Measurements from ENCODE around the gene GLOD5. TPM values are rescaled to one million over a fixed set of nuclear protein-coding genes. Genes with fewer than 3 reads are reported as not detected.

GLOD5 gene
- total and polyA plus RNA-seq, 9 of the 15 experiments (the other 6 are each of a cell fraction or from before 2014, with no cell fraction given): 0.27 to 4.4 (median 2.2) TPM

DNA sequence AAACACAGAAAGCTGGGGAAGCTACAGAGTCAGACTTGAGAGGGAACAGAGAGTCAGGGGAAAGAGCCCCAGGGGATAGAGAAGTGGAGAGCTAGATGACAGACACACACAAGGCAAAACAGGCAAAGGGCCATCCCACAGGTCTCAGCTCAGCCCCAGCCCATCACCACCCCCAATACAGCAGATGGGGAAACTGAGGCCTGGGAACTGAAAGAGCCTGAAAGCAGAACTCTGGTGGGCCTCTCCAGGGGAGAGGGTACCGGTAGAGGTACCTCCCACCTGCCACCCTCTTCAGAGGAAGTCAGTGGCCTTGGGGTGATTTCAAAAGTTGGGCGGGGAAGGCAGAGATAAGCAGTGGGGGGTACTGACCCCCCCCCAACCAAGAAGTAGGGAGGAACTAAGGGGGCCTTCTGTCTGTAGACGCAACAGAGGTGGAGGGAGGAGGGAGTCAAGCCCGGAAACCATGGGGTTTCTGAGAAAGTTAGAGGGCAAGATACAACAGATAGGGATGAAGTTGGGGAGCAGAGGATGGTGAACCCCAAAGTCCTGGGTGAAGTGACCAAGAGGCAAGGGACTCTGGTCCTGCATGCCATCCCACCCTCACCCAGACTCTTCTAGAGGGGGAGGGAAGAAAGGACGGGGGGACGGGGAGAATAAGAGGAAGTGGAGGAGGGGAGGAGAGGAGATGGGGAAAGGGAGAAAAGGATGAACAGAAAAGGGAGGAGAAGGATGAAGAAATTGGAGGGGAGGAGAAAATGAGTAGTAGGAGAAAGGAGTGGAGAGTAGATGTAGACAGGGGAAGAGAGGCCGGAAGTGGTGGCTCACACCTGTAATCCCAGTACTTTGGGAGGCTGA is 28.0 kb downstream of the GLOD5 start (continued):
- TF ChIP-seq, protein P1, sequence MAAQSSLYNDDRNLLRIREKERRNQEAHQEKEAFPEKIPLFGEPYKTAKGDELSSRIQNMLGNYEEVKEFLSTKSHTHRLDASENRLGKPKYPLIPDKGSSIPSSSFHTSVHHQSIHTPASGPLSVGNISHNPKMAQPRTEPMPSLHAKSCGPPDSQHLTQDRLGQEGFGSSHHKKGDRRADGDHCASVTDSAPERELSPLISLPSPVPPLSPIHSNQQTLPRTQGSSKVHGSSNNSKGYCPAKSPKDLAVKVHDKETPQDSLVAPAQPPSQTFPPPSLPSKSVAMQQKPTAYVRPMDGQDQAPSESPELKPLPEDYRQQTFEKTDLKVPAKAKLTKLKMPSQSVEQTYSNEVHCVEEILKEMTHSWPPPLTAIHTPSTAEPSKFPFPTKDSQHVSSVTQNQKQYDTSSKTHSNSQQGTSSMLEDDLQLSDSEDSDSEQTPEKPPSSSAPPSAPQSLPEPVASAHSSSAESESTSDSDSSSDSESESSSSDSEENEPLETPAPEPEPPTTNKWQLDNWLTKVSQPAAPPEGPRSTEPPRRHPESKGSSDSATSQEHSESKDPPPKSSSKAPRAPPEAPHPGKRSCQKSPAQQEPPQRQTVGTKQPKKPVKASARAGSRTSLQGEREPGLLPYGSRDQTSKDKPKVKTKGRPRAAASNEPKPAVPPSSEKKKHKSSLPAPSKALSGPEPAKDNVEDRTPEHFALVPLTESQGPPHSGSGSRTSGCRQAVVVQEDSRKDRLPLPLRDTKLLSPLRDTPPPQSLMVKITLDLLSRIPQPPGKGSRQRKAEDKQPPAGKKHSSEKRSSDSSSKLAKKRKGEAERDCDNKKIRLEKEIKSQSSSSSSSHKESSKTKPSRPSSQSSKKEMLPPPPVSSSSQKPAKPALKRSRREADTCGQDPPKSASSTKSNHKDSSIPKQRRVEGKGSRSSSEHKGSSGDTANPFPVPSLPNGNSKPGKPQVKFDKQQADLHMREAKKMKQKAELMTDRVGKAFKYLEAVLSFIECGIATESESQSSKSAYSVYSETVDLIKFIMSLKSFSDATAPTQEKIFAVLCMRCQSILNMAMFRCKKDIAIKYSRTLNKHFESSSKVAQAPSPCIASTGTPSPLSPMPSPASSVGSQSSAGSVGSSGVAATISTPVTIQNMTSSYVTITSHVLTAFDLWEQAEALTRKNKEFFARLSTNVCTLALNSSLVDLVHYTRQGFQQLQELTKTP (IDR thresholded peaks at IDR 0.05; ENCODE audit: low read depth in 1 of 2, partially characterized antibody in 2 of 2): no peak
- peak; percentile 38; the same call in 1 of the 2 replicates for TF ChIP-seq EP300 (IDR thresholded peaks at IDR 0.05; ENCODE audit: low read length)
- TF ChIP-seq, protein P2, sequence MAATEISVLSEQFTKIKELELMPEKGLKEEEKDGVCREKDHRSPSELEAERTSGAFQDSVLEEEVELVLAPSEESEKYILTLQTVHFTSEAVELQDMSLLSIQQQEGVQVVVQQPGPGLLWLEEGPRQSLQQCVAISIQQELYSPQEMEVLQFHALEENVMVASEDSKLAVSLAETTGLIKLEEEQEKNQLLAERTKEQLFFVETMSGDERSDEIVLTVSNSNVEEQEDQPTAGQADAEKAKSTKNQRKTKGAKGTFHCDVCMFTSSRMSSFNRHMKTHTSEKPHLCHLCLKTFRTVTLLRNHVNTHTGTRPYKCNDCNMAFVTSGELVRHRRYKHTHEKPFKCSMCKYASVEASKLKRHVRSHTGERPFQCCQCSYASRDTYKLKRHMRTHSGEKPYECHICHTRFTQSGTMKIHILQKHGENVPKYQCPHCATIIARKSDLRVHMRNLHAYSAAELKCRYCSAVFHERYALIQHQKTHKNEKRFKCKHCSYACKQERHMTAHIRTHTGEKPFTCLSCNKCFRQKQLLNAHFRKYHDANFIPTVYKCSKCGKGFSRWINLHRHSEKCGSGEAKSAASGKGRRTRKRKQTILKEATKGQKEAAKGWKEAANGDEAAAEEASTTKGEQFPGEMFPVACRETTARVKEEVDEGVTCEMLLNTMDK (IDR thresholded peaks at IDR 0.05; ENCODE audit: borderline replicate concordance, insufficient read depth, low read depth, low read length, poor library complexity, severe bottlenecking): no peak
- TF ChIP-seq HDAC6 (IDR thresholded peaks at IDR 0.05; ENCODE audit: low read depth, low read length): no peak
- TF ChIP-seq PURB (CRISPR knock-in tag; IDR thresholded peaks at IDR 0.05; ENCODE audit: low read depth): no peak
- TF ChIP-seq EHMT2 (IDR thresholded peaks at IDR 0.05): no peak
- TF ChIP-seq, protein P3, sequence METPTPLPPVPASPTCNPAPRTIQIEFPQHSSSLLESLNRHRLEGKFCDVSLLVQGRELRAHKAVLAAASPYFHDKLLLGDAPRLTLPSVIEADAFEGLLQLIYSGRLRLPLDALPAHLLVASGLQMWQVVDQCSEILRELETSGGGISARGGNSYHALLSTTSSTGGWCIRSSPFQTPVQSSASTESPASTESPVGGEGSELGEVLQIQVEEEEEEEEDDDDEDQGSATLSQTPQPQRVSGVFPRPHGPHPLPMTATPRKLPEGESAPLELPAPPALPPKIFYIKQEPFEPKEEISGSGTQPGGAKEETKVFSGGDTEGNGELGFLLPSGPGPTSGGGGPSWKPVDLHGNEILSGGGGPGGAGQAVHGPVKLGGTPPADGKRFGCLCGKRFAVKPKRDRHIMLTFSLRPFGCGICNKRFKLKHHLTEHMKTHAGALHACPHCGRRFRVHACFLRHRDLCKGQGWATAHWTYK (CRISPR knock-in tag; IDR thresholded peaks at IDR 0.05): no peak
- TF ChIP-seq HDGF (IDR thresholded peaks at IDR 0.05): 0 out of 2 replicates have a peak, but pooled peaks have one; percentile 15
- TF ChIP-seq MTA1 (IDR thresholded peaks at IDR 0.05; ENCODE audit: borderline replicate concordance): 0 out of 2 replicates have a peak, but pooled peaks have one; percentile 34
- TF ChIP-seq, protein P4, sequence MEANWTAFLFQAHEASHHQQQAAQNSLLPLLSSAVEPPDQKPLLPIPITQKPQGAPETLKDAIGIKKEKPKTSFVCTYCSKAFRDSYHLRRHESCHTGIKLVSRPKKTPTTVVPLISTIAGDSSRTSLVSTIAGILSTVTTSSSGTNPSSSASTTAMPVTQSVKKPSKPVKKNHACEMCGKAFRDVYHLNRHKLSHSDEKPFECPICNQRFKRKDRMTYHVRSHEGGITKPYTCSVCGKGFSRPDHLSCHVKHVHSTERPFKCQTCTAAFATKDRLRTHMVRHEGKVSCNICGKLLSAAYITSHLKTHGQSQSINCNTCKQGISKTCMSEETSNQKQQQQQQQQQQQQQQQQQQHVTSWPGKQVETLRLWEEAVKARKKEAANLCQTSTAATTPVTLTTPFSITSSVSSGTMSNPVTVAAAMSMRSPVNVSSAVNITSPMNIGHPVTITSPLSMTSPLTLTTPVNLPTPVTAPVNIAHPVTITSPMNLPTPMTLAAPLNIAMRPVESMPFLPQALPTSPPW (CRISPR knock-in tag; IDR thresholded peaks at IDR 0.05): peak; percentile 90
- TF ChIP-seq SMAD4 (CRISPR knock-in tag; conservative IDR thresholded peaks at IDR 0.05): peak; percentile 77
- TF ChIP-seq PML (IDR thresholded peaks at IDR 0.05; ENCODE audit: low read length): no peak
- TF ChIP-seq DNMT1 (IDR thresholded peaks at IDR 0.05): no peak
- no peak for TF ChIP-seq SREBF2 (CRISPR knock-in tag; IDR thresholded peaks at IDR 0.05)
- TF ChIP-seq TAF1 (IDR thresholded peaks at IDR 0.05; ENCODE audit: control insufficient read depth, extremely low read depth, insufficient read depth, low read length, severe bottlenecking): no peak
- no peak for TF ChIP-seq ZFPM2 (CRISPR knock-in tag; IDR thresholded peaks at IDR 0.05)
- no peak for TF ChIP-seq KDM1A (IDR thresholded peaks at IDR 0.05)
- no peak for TF ChIP-seq SMARCA4 (IDR thresholded peaks at IDR 0.05)
- TF ChIP-seq SMC3 (conservative IDR thresholded peaks at IDR 0.05; ENCODE audit: insufficient read depth, low read depth, low read length): no peak
